IMR-90 (cell line): ENCODE measurements around the gene EOLA2.

Source experiments
- BHLHE40 ChIP-seq: fragments of 150-350 bp; IDR thresholded peaks from 2 replicates; pipeline ENCODE4 v1.6.1; 2016; ENCODE audit warnings: mild to moderate bottlenecking, low read depth, low read length
- CEBPB ChIP-seq: IDR thresholded peaks from 2 replicates; pipeline ENCODE4 v1.6.1; 2012; ENCODE audit warnings: low read depth, low read length, improper control_type of control experiment
- CHD1 ChIP-seq: IDR thresholded peaks from 2 replicates; pipeline ENCODE4 v1.6.1; 2012; ENCODE audit warnings: low read depth, low read length, improper control_type of control experiment
- FOS ChIP-seq: fragments of 150-350 bp; IDR thresholded peaks from 2 replicates; pipeline ENCODE4 v1.6.1; 2016; ENCODE audit warnings: low read depth, low read length
- MAFK ChIP-seq: IDR thresholded peaks from 2 replicates; pipeline ENCODE4 v1.6.1; 2012; ENCODE audit warnings: low read depth, low read length, improper control_type of control experiment
- MAZ ChIP-seq: IDR thresholded peaks from 2 replicates; pipeline ENCODE4 v1.6.1; 2012; ENCODE audit warnings: low read depth, mild to moderate bottlenecking, low read length, improper control_type of control experiment, moderate library complexity, borderline replicate concordance
- MXI1 ChIP-seq: IDR thresholded peaks from 2 replicates; pipeline ENCODE4 v1.6.1; 2012; ENCODE audit warnings: low read depth, mild to moderate bottlenecking, low read length, moderate library complexity, borderline replicate concordance
- NFE2L2 ChIP-seq: fragments of 150-350 bp; IDR thresholded peaks from 2 replicates; pipeline ENCODE4 v1.6.1; 2016; ENCODE audit warnings: low read depth, mild to moderate bottlenecking, low read length
- POLR2A ChIP-seq: IDR thresholded peaks from 2 replicates; pipeline ENCODE4 v1.6.1; 2012; ENCODE audit warnings: mild to moderate bottlenecking, low read depth, low read length
- RAD21 ChIP-seq: IDR thresholded peaks from 2 replicates; pipeline ENCODE4 v1.6.1; 2012; ENCODE audit warnings: low read length, improper control_type of control experiment
- RFX5 ChIP-seq: IDR thresholded peaks from 2 replicates; pipeline ENCODE4 v1.8.0; 2012; ENCODE audit warnings: low read depth, mild to moderate bottlenecking, low read length, moderate library complexity
- SMC3 ChIP-seq: fragments of 150-350 bp; IDR thresholded peaks from 2 replicates; pipeline ENCODE4 v1.6.1; 2016; ENCODE audit warnings: low read depth, mild to moderate bottlenecking, antibody characterized with exemption, low read length, moderate library complexity
- TF ChIP-seq, protein P1 (sequence below): conservative IDR thresholded peaks from 2 replicates; pipeline ENCODE4 v1.5.1; 2012; ENCODE audit warnings: mild to moderate bottlenecking, low read depth, low read length, improper control_type of control experiment
- TF ChIP-seq, protein P2 (sequence below): fragments of 150-350 bp; IDR thresholded peaks from 2 replicates; pipeline ENCODE4 v1.6.1; 2017; ENCODE audit warnings: mild to moderate bottlenecking, antibody characterized with exemption, low read length, low read depth

DNA sequence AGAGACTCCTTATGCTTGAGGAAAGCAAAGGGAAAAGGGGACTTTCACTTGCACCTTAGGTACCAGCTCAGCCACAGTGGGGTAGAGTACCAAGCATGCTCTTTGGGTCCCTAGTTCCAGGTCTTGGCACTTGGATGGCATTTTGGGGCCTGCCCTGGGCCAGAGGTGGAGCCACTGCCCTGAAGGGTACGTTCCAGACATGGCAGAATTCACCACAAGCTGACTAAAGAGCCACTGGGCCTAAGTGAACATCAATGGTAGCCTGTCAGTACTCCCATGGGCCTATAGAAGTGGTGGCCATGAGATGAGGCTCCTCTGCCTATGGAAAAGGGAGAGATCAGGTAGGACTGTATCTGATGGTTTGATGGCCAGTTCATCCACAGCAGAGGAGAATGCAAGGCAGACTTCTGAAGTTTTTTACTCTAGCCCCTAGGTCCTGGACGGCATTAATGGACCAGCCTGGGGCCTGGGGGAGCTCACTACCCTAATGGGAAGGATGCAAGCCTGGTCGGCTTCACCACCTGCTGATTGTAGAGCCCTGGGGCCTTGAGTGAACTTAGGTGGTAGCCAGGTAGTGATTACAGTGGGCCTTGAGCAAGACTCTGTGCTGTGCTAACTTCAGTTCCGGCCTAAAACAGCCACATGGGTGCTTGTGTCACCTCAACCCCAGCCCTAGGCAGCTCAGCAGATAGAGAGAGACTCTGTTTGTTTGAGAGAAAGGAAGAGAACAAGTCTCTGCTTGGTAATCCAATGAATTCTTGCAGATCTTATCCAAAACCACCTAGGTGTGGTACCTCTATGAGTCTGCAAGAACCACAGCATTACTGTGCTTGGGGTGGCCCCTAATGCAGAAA, 28.7 kb downstream of the EOLA2 start:
- TF ChIP-seq, protein P1, sequence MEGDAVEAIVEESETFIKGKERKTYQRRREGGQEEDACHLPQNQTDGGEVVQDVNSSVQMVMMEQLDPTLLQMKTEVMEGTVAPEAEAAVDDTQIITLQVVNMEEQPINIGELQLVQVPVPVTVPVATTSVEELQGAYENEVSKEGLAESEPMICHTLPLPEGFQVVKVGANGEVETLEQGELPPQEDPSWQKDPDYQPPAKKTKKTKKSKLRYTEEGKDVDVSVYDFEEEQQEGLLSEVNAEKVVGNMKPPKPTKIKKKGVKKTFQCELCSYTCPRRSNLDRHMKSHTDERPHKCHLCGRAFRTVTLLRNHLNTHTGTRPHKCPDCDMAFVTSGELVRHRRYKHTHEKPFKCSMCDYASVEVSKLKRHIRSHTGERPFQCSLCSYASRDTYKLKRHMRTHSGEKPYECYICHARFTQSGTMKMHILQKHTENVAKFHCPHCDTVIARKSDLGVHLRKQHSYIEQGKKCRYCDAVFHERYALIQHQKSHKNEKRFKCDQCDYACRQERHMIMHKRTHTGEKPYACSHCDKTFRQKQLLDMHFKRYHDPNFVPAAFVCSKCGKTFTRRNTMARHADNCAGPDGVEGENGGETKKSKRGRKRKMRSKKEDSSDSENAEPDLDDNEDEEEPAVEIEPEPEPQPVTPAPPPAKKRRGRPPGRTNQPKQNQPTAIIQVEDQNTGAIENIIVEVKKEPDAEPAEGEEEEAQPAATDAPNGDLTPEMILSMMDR = no peak
- no peak for TF ChIP-seq RAD21
- TF ChIP-seq SMC3 = no peak
- no peak for TF ChIP-seq CEBPB
- TF ChIP-seq MAFK = no peak
- no peak for TF ChIP-seq POLR2A
- no peak for TF ChIP-seq RFX5
- TF ChIP-seq CHD1 = no peak
- no peak for TF ChIP-seq MXI1
- TF ChIP-seq, protein P2, sequence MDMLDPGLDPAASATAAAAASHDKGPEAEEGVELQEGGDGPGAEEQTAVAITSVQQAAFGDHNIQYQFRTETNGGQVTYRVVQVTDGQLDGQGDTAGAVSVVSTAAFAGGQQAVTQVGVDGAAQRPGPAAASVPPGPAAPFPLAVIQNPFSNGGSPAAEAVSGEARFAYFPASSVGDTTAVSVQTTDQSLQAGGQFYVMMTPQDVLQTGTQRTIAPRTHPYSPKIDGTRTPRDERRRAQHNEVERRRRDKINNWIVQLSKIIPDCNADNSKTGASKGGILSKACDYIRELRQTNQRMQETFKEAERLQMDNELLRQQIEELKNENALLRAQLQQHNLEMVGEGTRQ = no peak
- TF ChIP-seq FOS = no peak
- TF ChIP-seq BHLHE40 = no peak
- no peak for TF ChIP-seq MAZ
- no peak for TF ChIP-seq NFE2L2
